GM18870 (cell line): ENCODE data around the gene KLK6.

ENCODE experiments used
- ATAC-seq: cut with Tn5 transposase; IDR thresholded peaks from one replicate; pipeline ENCODE4 v1.9.1; 2021; ENCODE audit warnings: moderate library complexity; ENCODE audit not compliant: unreplicated experiment

Gene KLK6

DNA sequence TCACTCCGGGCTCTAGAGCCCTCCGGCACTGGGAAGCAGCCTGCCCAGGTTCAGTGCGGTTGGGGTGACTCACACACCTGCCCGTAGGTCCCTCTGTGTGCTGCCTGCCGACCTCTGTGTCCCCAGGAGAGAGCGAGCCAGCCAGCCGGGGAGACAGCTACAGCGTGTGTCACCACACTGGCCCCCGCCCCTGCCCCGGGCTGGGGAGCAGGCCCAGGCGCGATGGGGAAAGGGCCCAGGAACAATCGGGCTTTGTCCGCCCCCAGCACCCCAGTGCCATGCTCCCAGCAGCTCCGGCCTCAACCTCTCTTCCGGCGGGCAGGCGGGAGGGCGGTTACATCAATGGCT lies at the start of gene KLK6:
Gene KLK6 (minus strand): TSS at position 179 of the 348 bp plus-strand sequence. CDS start 1,487 bp downstream, outside the sequence.
- no peak for ATAC-seq

DNA sequence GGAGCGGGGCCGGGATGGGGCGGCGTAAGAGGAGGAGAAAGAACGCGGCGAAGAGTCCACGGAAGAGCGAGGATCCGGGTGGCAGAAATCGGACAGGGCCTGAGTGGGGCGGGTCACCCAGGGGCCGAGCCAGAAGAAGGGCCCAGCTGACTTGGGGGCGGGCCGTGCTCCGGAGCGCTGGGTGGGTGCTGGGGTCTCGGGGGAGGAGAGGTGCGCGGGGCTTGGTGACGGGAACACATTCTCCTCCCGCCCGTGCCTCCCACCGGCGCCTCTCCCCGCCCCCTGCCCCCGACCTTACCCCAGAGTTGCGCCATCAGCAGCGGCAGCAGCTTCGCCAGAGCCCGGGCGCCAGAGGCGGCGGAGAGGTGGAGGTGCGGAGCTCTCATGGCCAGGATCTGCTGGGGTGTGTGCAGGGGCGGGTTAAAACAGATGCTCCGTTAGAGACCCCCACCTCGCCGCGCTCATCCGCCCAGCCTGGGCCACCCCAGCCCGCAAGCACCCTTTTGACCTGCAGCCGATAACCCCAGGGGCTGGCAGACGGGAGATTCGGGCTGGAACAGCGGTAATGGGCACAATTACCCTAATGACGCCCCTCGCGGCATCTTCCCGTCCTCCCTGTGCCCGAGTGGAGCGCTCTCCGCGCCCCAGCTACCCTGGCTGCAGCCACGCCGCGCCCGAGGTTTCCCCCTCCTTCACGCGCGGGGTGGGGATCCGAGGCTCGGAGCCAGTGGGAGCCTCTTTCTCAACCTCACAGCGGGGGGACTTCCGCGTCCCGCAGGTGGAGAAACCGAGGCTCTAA lies 49.6 kb upstream of the KLK6 start:
- no peak for ATAC-seq

DNA sequence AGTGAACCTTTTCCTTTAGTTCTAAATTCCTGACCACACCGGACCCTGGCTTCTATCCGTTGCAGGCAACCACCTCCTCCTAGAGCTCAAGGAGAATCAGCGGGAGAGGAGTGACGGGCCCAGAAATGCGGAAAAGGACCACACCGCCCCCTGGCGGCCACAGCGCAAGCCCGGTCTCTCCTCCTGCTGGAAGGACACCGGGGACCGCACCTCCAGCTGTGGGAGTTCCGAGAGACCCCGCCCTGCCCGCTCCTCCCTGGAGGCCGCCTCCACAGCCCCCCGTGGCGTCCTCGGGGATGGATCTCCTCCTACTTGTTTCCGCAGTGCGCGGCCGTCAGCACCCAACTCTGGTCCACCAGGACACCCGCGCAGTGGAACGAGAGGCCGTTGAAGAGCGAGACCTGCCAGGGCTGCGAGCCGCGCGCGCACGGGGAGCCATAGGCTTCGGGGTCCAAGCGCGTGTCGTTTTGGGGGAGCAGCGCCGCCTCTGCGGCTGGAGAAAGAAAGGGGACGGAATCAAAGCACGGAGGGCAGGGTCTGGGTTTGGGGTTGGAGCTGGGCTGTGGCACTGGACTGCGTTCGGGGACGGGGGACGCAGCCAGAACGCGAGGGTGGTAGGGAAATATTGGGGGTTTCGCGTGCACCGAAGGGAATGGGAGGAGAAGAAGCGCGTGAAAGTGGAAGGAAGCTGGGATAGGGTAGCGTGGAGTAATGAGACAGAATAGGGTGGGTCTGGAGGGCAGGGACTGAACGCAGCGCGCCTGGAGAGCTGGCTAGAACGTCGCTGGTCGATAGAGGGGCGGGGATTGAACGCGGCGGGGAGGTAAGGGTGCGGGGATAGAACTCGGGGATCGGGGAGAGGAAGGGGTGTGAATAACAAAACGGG lies 47.6 kb upstream of the KLK6 start:
- ATAC-seq = no peak

DNA sequence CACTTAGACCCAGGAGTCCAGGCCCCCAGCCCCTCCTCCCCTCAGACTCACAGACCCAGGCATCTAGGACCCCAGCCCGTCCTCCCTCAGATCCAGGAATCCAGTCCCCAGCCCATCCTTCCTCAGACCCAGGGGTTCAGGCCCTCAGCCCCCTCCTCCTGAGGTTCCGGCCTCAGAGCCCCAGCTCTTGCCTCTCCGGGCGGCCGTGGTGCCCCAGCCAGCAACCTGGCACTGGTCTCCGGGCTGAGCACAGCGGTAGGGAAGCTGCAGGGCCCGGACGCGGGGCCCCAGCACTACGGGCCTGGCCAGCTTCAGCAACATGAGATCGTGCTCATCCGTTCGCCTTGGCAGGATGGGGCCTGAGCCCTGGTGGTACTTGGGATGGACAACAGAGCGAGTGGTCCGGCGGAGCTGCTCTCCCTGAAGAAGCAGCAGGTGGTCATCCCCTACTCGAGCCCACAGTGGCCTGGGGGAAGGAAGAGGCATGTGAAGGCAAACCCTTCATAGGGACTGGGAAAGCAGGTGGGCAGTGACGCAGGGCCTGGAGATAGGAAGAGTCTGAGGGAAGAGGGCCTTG lies 46.4 kb upstream of the KLK6 start:
- ATAC-seq = no peak

DNA sequence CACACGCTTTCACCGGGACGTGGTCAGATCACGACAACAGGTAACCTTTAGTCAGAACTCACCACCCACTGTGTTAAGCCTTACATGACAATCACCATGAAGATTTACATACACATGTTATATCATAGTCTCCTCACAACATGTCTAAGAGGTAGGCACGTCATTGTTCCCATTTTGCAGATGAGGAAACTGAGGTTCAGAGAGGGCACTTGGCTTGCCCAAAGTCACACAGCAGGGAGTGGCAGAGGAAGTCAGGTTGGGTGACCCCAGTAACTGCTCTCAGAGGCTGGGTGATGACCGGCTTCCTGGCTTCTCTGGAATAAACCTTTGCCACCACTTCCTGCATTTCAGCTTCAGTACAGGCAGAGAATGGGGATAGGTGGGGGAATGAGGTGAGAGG lies 44.9 kb upstream of the KLK6 start:
- no peak for ATAC-seq

DNA sequence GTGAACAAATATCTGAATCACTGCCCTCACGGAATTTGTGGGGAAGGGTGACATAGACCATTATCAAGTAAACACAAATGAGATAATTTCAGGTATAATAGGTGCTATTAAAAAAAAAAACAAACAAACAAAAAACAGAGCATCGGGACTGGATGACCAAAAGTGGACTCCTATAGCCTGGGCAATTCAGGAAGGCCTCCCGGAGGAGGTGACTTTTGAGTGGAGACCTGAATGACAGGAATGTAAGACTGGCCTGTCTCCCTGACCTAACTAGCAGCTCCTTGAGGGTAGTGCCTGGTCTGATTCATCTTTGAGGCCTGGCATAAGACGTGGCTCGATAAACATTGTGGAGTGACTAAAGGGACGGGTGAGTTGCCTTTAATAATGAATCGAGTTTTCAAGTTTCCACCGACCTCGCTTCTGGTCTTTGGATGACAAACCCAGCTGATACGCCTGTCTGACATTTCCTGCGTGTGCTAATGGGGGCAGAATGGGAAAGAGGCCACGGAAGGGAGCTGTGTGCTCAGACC lies 43.3 kb upstream of the KLK6 start:
- ATAC-seq = no peak

DNA sequence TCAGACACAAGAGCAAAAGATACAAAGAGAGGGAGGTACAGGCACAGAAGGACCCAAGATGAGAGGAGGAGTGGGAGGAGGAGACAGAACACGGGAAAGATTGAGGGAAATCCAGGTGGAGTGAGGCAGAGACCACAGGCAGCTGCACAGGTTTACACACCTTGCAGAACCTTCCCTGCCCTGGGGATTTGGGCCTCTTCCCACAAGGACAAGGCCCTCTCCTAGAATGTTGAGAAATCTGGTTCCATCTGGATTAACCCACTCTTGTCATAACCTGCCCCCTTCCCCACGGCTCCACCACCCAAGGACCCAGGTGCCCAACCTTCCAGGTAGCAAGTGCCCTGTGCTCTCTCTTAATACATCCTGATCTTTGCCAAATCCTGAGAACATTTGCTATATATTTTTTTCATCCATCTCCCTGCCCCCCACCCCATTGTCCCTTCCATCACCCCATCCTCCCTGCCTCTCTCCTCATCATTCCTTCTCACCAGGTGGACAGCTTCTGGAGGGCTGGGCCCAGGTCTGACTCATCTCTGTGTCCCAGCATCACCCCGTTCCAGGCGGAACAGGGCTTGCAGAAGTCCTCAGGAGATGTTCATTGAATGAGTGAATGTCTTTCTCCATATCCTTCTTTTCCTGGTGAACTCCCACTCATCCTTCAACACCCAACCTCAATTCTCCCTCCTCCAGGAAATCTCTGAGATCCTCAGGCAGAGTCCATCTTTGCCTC lies 40.8 kb upstream of the KLK6 start:
- no peak for ATAC-seq

DNA sequence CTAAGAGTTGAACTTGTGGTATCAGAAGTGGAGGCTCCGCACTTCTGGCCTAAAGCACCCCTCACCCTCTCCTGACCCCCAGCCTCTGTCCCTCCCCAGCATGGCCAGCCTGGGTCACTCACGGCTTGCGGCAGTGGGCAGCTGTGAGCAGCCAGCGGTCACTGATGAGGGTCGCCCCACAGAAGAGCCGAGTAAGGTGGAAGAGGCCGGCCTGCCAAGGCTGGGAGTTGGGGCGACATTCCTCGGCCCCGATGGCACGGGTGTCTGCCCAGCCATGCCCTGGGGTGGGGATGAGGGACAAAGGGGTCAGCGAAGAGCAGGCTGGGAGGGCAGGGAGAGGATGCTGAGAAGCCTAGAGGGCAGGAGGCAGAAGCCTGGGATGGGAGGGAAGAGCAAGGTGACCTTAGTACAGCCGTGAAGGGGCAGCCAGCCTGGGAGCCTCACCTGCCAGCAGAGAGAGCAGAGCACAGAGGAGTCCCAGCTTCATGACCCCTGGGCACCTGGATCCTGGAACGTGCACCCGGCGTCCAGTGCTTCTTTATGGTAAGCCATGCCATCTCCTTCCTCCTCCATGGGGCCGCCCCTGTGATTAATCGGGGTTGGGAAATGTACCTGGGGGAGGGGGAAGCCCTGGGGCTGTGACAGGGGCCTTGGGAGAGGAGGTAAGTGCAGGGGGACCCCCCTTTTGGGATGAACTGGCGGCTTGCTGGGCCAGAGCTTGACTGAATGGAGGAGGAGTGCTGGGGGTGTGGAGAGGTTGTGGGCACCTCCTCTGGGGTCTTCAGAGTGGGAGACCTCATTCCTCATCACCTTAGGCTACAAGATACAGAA lies 39.9 kb upstream of the KLK6 start:
- ATAC-seq = no peak

DNA sequence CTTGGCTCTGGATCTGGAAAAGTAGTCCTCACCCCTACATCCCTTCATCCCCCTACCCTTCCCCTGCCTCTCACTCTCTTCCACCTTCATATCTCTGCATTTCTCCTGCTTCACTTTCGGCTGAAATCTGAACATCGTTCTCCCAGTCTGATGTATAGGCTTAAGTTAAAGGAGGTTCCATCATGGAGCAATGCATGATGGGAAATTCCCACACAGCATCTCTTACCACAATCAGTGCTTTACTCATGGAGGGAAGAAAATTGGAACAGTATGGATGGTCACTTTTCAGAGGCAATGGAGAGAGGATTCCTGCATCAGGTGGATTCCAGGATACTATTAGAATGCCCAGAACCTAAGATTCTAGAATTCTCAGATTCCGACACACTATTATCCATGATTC lies 38.1 kb upstream of the KLK6 start:
- ATAC-seq = no peak

DNA sequence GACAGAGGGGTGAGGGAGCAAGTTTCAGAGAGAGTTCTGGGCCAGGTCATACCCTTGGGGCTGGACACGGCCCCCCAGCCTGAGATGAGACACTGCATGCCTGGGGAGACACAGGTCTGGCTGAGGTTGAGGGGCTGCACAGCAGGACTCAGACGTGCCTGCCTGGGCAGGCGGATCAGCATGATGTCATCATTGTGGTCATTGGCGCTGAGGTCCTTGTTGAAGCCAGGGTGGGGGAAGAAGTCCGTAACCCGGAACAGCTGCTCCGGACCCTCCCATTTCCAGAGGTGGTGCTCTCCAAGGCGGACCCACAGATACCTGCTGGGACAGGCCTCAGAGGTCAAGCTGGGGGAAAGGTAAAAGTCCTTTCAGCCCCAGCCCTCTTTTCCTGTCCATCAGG lies 37.0 kb upstream of the KLK6 start:
- ATAC-seq = no peak

DNA sequence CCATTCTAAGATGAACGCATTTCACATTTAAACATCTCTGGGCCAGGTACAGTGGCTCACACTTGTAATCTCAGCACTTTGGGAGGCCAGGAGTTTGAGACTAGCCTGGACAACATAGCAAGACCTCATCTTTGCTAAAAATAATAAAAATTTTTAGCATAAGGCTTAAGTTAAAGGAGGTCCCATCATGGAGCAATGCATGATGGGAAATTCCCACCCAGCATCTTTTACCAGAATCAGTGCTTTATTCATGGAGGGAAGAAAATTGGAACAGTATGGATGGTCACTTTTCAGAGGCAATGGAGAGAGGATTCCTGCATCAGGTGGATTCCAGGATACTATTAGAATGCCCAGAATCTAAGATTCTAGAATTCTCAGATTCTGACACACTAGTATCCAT lies 35.9 kb upstream of the KLK6 start:
- no peak for ATAC-seq

DNA sequence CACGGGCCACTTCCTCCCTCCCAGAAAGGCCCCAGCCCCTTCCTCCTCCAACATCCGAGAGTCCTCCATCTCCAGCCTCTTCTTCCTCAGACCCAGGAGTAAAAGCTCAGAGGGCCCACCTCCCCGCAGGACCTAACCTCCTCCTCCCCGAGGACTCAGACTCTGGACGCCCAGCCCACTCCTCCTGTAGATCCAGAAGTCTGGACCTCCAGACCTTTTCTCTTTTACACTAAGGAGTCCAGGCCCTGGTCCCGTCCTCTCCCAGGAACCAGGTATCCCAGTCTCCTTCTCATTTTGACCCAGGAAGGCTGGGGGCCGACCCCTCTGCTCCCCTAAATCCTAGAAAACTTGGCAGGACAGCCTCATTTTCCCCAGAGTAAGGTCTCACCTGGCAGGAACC lies 33.9 kb upstream of the KLK6 start:
- no peak for ATAC-seq

DNA sequence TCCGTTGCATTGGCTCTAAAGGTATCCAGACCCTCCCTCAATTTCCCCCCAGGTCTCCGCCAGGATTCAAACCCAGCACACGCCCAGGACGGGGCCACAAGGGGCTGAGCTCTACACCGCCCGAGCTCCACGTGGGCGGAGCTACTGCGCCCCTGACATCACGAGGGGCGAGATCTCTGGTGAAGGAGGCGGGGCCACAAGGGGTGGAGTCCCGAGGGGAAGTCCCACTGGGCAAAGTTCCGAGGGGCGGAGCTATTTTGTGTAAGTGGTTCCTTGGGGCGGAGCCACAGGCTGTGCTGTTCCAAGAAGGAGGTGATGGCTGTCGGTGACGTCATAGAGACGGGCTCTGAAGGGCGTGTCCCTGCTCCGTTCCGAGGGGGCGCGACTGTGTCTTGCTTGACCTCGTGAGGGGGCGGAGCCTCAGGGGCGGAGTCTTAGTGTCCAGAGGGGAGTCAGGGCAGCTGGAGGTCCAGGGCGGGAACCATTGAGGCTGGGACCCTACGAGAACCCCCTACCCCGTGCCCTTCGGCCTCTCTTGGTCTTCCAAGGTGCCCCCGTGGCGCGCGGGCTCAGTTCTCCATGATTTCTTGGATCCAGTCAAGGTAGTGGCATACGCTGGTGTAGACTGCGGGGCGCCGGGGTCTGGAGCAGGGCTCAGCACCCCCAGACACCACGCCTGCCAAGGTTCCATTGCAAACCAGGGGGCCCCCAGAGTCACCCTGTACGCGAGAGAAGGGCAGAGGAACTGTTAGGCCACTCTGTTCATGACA lies 33.3 kb upstream of the KLK6 start:
- no peak for ATAC-seq

DNA sequence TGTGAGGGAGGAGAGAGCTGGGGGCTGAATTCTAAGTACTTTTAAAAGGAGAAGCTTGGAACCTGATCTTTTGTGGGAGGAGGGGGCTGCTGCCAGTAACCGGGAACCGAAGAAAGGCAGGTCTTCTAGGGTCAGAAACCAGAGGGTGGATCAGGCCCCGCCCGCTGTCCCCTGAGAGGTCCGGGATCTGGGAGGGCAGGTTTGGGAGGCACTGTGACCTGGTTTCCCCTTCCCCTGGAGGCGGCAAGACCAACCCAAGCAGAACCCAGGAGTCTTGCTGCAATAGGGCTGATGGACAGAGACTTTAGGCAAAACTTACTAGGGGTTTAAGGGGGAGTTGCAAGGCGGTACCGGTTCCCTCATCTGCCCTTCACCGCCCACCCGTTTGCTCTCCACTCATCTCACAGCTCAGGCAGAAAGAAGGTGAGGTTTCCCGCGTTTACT lies 32.7 kb upstream of the KLK6 start:
- no peak for ATAC-seq

DNA sequence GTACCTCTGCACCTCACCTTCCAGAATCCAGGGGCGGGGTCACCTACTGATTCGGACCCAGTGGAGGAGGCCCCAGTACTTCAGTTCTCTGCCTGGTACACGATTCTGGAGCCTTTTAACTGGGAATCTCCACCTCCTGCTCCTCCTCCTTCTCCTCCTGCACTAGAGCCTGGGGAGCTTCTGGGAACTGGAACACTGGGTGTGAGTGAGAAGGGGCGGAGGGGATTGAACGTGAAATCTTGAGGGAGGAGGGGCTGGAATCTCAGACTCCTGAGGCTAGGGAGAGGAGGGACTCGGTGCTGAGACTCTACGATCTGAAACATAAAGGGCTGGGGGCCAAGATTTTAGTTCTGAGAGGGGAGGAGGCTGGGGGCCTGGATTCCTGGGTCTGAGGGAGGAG lies 32.1 kb upstream of the KLK6 start, which contains the start of gene KLK8:
Gene KLK8 (minus strand): TSS at position 90 of the 400 bp plus-strand sequence. CDS start 437 bp downstream, outside the sequence.
- ATAC-seq = no peak

DNA sequence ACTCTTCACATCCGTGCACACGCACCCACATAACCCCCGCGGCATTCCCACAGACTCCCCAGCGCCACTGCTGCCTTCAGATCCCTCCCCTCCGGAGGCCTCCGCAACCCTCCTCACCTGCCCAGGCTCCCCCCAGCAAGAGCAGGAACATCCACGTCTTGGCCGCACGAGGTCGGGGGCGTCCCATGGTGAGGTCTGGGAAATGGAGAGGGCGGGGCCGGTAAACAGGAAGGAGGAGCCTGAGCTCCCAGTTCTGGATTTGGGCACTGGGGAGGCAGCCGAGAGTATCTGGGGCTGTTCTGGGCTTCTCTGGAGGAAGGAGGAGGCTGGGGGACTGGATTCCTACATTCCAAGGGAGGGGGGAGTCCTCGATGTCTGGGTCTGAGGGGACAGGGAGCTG lies 31.6 kb upstream of the KLK6 start:
- no peak for ATAC-seq

DNA sequence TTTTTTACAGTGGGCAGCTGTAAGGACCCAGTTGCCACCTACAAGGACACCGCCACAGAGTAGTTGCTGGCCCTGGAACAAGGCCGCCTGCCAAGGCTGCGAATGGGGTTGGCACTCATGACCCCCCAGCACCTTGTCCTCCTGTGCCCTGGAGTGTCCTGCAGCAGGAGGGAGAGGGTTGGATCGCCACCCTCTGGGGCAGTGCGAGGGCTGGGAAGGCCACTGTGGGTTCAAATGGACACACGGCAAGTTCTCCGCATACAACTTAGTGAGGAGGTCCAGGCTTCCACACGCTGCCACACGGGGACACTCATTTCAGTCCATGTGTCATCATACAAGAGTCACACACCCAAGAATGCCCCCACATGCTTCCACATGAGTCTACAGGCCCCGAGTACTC lies 31.0 kb upstream of the KLK6 start:
- no peak for ATAC-seq

DNA sequence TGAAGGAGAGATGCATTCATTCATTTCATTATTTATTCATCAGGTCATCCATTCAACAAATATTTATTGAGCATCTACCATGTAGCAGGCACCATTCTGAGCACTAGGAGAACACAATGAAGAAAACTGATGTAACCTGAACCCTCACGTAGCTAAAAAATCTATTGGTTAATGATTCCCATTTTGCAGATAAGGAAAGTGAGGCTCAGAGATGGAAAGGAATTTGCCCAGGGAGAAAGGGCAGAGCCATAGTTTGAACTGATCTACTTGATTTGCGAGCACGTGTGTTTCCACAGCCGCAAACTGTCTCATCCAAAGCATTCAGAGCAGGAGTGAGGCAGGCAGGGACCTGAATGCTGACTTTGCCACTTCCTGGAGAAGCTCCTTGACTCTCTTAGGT lies 29.3 kb upstream of the KLK6 start:
- no peak for ATAC-seq

DNA sequence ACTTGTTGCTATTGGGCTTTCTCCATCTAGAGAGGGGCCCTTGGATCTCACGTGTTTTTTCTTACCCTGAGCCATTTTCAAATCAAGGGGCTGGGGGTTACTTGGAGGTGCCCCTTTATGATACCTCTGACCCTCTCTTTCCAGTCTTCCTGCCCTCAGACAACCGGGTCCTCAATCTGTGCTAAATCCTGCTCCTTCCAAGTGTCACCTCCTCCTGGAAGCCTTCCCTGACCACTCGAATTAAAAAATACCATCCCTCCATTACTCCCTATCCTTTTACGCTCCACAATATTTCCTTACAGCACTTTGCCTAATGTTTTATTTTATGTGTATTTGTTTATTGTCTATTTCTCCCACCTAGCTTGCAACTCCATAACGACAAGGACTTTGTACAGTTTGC lies 28.7 kb upstream of the KLK6 start:
- no peak for ATAC-seq
